Hepatocyte (in vitro differentiated cells): ENCODE measurements around the gene MAPK14. TPM values are rescaled to one million over a fixed set of nuclear protein-coding genes. Genes with fewer than 3 reads are reported as not detected.
"Not testable (repeated sequence)": the region's sequence is repeated elsewhere in the genome, so short reads cannot be mapped to it uniquely, and the experiment has no call there.

Source experiments
- DNase-seq: peaks from one replicate; pipeline ENCODE4 v3.0.0-alpha.2; 2016; ENCODE audit warnings: low spot score
- H2AFZ ChIP-seq: fragments of 200-600 bp; sonication (generic); 2 replicates; pipeline ENCODE4 v1.6.0; 2016; ENCODE audit warnings: antibody characterized with exemption, mild to moderate bottlenecking
- H3K27ac ChIP-seq: fragments of 200-600 bp; sonication (generic); 2 replicates; pipeline ENCODE4 v1.5.1; 2016; ENCODE audit warnings: mild to moderate bottlenecking
- H3K27me3 ChIP-seq: fragments of 200-600 bp; sonication (generic); 2 replicates; pipeline ENCODE4 v1.6.1; 2016
- H3K36me3 ChIP-seq: fragments of 200-600 bp; sonication (generic); replicated peaks from 2 replicates; pipeline ENCODE4 v1.5.1; 2016; ENCODE audit warnings: low read depth; ENCODE audit not compliant: insufficient read depth
- H3K4me1 ChIP-seq: fragments of 200-600 bp; sonication (generic); 2 replicates; pipeline ENCODE4 v1.5.1; 2016; ENCODE audit warnings: mild to moderate bottlenecking, moderate library complexity; ENCODE audit not compliant: insufficient read depth
- H3K4me2 ChIP-seq: fragments of 200-600 bp; sonication (generic); 2 replicates; pipeline ENCODE4 v1.6.0; 2016
- H3K4me3 ChIP-seq: fragments of 200-600 bp; sonication (generic); 2 replicates; pipeline ENCODE4 v1.5.1; 2016; ENCODE audit warnings: mild to moderate bottlenecking
- H3K79me2 ChIP-seq: fragments of 200-600 bp; sonication (generic); 2 replicates; pipeline ENCODE4 v1.6.0; 2017; ENCODE audit warnings: mild to moderate bottlenecking
- H3K9me2 ChIP-seq: fragments of 200-600 bp; sonication (generic); replicated peaks from 2 replicates; pipeline ENCODE4 v1.6.0; 2017; ENCODE audit warnings: mild to moderate bottlenecking; ENCODE audit not compliant: insufficient read depth
- H3K9me3 ChIP-seq: fragments of 200-600 bp; sonication (generic); 2 replicates; pipeline ENCODE4 v1.5.1; 2016; ENCODE audit warnings: low read depth, mild to moderate bottlenecking
- H4K20me1 ChIP-seq: fragments of 200-600 bp; sonication (generic); 2 replicates; pipeline ENCODE4 v1.6.0; 2016; ENCODE audit warnings: mild to moderate bottlenecking; ENCODE audit not compliant: insufficient read depth, poor library complexity, severe bottlenecking
- CTCF ChIP-seq: fragments of 200-600 bp; sonication (generic); IDR thresholded peaks from 2 replicates; pipeline ENCODE4 v1.5.1; 2016; ENCODE audit warnings: antibody characterized with exemption, mild to moderate bottlenecking; ENCODE audit not compliant: poor library complexity
- EZH2 ChIP-seq: fragments of 200-600 bp; sonication (generic); IDR thresholded peaks from 2 replicates; pipeline ENCODE4 v1.6.1; 2016; ENCODE audit warnings: antibody characterized with exemption, mild to moderate bottlenecking, borderline replicate concordance
- EZH2phosphoT487 ChIP-seq: fragments of 200-600 bp; sonication (generic); IDR thresholded peaks from one replicate; pipeline ENCODE4 v1.6.1; 2018; ENCODE audit warnings: antibody characterized with exemption, mild to moderate bottlenecking, low read depth, moderate library complexity; ENCODE audit not compliant: unreplicated experiment, severe bottlenecking
- WGBS: methylation state at CpG from one replicate; pipeline ENCODE4 v1.1.6; 2016; ENCODE audit warnings: low lambda C conversion rate; ENCODE audit errors: missing lambda C conversion rate; 5-methylcytosine and 5-hydroxymethylcytosine counted together
- polyA plus RNA-seq: library from polyadenylated mRNA; unstranded; fragments of >200 nt; fragmentation: Nextera tagmentation; extraction: Ambion mirVana; gene quantifications from 2 replicates; pipeline ENCODE4 v1.2.1, GENCODE V29; 2016
- total RNA-seq: library from RNA; depleted of rRNA; stranded (reverse); fragments of >200 nt; gene quantifications from 2 replicates; pipeline ENCODE4 v1.2.3, GENCODE V29; 2014

MAPK14 gene
- total and polyA plus RNA-seq, 2 experiments from 2014 or later, result 46.8 to 86.5 TPM

- H3K4me1 ChIP-seq, result peaks cover 16% of the 10 kb centered on the region
- no peaks in the 10 kb centered on the region for H3K27me3 ChIP-seq
- no peaks in the 10 kb centered on the region for H3K36me3 ChIP-seq
- TF ChIP-seq EZH2phosphoT487 (no peak), EZH2 (no peak), CTCF (no peak)
- peaks cover 6% of the 10 kb centered on the region for H3K9me3 ChIP-seq
- H3K4me2 ChIP-seq, result no peak overlapping the region
- no peak overlapping the region for H3K4me3 ChIP-seq
- no peak for DNase-seq
- H3K27ac ChIP-seq, result no peak overlapping the region
- no peak overlapping the region for H2AFZ ChIP-seq
- peaks cover 44% of the 10 kb centered on the region for H3K79me2 ChIP-seq
- H4K20me1 ChIP-seq, result no peaks in the 10 kb centered on the region
- no peaks in the 10 kb centered on the region for H3K9me2 ChIP-seq
- 94% methylated on average over 4 of the region's 4 CpGs for WGBS
These were observed 50.6 kb downstream of the MAPK14 start for GRCh38 chr6:36078159-36078558.

GRCh38 chr6:36079601-36080000 lies 52.0 kb downstream of the MAPK14 start:
- TF ChIP-seq EZH2, result no peak
- TF ChIP-seq EZH2phosphoT487, result no peak
- no peak for TF ChIP-seq CTCF
- Histone ChIP-seq H3K4me3 (no peak overlapping the region), H4K20me1 (no peaks in the 10 kb centered on the region), H3K9me3 (peaks cover 6% of the 10 kb centered on the region), H3K79me2 (peaks cover 32% of the 10 kb centered on the region), H3K4me2 (no peak overlapping the region), H3K27ac (no peak overlapping the region), H3K36me3 (no peaks in the 10 kb centered on the region), H2AFZ (no peak overlapping the region), H3K4me1 (peaks cover 16% of the 10 kb centered on the region), H3K9me2 (no peaks in the 10 kb centered on the region), H3K27me3 (no peaks in the 10 kb centered on the region)
- no peak for DNase-seq
- 82% methylated on average over 2 of the region's 2 CpGs for WGBS

GRCh38 chr6:36082318-36082717 lies 54.7 kb downstream of the MAPK14 start:
- Histone ChIP-seq H2AFZ (no peak overlapping the region), H3K4me1 (no peaks in the 10 kb centered on the region), H3K9me2 (no peaks in the 10 kb centered on the region), H3K27me3 (no peaks in the 10 kb centered on the region), H4K20me1 (no peaks in the 10 kb centered on the region), H3K4me2 (no peak overlapping the region), H3K36me3 (no peaks in the 10 kb centered on the region), H3K79me2 (peaks cover 29% of the 10 kb centered on the region), H3K9me3 (peaks cover 6% of the 10 kb centered on the region), H3K27ac (no peak overlapping the region), H3K4me3 (no peak overlapping the region)
- no peak for DNase-seq
- TF ChIP-seq CTCF (no peak), EZH2 (no peak), EZH2phosphoT487 (no peak)
- 100% methylated on average over 1 of the region's 1 CpG for WGBS

DNA sequence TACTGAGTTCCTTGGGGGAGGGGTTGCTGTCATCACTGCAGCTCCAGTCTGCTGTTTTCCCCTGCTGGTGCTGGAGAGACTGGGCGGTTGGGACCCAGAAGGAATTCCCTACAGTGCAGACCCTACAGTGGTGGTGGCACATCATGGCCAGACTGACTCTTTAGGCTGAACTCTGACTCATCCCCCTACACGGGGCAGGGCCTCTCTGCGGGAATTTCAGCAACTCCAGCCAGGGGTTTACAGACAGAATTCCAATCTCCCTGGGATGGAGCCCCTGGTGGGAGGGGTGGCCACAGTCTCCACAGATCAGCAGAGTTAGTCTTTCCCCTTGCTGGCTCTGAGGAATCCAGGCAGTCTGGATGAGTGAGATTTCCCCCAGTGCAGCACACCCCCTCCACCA lies 55.8 kb downstream of the MAPK14 start:
- DNase-seq, result no peak
- H3K4me3 ChIP-seq, result no peak overlapping the region
- H3K9me3 ChIP-seq, result peaks cover 10% of the 10 kb centered on the region
- H3K4me2 ChIP-seq, result no peak overlapping the region
- no peaks in the 10 kb centered on the region for H3K27me3 ChIP-seq
- H3K4me1 ChIP-seq, result no peaks in the 10 kb centered on the region
- peaks cover 29% of the 10 kb centered on the region for H3K79me2 ChIP-seq
- no peaks in the 10 kb centered on the region for H3K9me2 ChIP-seq
- 87% methylated on average over 3 of the region's 3 CpGs for WGBS
- H3K36me3 ChIP-seq, result no peaks in the 10 kb centered on the region
- no peaks in the 10 kb centered on the region for H4K20me1 ChIP-seq
- TF ChIP-seq EZH2phosphoT487, result no peak
- no peak for TF ChIP-seq EZH2
- no peak for TF ChIP-seq CTCF
- H3K27ac ChIP-seq, result no peak overlapping the region
- H2AFZ ChIP-seq, result no peak overlapping the region

DNA sequence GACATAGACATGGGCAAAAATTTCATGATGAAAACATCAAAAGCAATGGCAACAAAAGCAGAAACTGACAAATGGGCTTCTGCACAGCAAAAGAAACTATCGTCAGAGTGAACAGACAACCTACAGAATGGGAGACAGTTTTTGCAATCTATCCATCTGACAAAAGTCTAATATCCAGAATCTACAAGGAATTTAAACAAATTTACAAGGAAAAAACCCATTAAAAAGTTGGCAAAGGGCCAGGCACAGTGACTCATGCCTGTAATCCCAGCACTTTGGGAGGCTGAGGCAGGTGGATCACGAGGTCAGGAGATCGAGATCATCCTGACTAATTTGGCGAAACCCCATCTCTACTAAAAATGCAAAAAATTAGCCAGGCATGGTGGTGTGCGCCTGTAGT lies 60.6 kb downstream of the MAPK14 start:
- H3K27ac ChIP-seq, result not testable (repeated sequence)

More for the DNA sequence above, 60.6 kb downstream of the MAPK14 start:
- H3K36me3 ChIP-seq, H4K20me1 ChIP-seq, H3K4me1 ChIP-seq, H3K4me3 ChIP-seq, H2AFZ ChIP-seq, H3K4me2 ChIP-seq, H3K79me2 ChIP-seq, H3K9me3 ChIP-seq, H3K27me3 ChIP-seq, DNase-seq, H3K9me2 ChIP-seq: not testable (repeated sequence)
- WGBS, result 92% methylated on average over 5 of the region's 5 CpGs
